ENCODE measurements around the gene ISCA2.
"Not testable (repeated sequence)": the region's sequence is repeated elsewhere in the genome, so short reads cannot be mapped to it uniquely, and the experiment has no call there.

ISCA2 gene

GRCh38 chr14:74531006-74531405 lies 37.4 kb downstream of the ISCA2 start:
- no peak for DNase-seq

- no peak for DNase-seq
Measured at GRCh38 chr14:74531467-74531866, 37.9 kb downstream of the ISCA2 start.

- DNase-seq = no peak
Measured at GRCh38 chr14:74532246-74532645, 38.7 kb downstream of the ISCA2 start.

- DNase-seq = no peak
Measured at GRCh38 chr14:74533576-74533975, 40.0 kb downstream of the ISCA2 start.

GRCh38 chr14:74535756-74536325 lies 42.3 kb downstream of the ISCA2 start:
- DNase-seq = no peak

DNA sequence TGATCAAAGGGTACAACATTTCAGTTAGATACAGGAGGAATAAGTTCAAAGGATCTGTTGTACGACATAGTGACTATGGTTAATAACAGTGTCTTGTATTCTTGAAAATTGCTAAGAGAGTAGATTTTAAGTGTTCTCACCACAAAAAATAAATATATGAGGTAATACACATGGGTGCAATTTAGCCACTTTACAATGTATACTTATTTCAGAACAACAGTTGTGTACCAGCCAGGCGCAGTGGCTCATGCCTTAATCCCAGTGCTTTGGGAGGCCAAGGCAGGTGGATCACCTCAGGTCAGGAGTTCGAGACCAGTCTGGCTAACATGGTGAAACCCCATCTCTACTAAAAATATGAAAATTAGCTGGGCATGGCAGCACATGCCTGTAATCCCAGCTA lies 42.8 kb downstream of the ISCA2 start:
- DNase-seq = not testable (repeated sequence)

- no peak for DNase-seq
Measured at GRCh38 chr14:74538411-74539391, 45.1 kb downstream of the ISCA2 start.

GRCh38 chr14:74539503-74539902 lies 45.9 kb downstream of the ISCA2 start:
- DNase-seq = no peak

DNA sequence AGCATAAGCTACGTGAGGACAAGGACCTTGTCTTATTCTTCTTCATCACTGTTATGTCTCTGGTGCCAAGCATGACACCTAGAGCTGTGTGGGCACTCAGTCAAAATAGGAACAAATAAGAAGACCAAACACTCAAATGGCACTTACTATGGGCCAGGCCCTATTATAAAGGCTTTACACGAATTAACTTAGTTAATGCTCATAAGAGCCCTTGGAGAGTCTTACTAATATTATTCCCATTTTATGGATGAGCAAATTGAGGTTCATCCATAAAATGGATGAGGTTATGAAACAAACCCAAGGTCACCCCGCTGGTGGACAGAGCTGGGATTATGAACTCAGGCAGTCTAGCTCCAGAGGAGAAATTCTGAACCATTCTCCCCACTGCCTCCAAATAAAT lies 47.7 kb downstream of the ISCA2 start:
- no peak for DNase-seq

GRCh38 chr14:74542056-74542685 lies 48.6 kb downstream of the ISCA2 start:
- no peak for DNase-seq

DNA sequence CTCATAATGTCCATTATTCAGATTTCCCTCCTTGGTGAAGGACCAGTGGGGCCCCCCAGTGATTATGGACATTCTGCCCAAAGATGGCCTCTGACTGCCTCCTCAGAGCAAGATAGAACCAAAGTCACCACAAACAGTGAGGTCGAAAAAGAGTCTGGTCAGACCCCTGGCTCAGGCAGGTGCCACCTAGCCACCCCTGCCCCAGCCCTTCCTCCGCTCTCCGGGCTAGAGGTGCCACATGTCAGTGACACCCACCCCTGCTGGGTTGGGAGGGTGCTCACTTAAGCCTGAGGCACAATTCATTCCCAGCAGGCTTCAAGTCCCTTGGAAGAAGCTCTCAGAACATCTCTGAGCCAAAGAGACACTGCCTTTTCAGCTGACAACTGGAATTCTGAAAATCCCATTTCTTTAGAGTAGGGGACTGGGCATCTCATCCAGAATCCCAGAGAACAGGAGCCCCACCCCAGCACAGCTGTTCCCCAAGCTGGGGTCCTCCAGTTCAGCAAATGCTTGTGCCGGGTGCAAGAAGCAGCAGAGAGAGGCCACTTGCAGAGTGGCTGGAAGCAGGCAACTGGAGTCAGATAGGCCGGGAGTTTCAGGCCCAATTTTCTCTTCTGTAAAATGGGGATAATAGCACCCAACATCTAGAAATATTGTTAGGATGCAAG lies 50.3 kb downstream of the ISCA2 start:
- no peak for DNase-seq

DNA sequence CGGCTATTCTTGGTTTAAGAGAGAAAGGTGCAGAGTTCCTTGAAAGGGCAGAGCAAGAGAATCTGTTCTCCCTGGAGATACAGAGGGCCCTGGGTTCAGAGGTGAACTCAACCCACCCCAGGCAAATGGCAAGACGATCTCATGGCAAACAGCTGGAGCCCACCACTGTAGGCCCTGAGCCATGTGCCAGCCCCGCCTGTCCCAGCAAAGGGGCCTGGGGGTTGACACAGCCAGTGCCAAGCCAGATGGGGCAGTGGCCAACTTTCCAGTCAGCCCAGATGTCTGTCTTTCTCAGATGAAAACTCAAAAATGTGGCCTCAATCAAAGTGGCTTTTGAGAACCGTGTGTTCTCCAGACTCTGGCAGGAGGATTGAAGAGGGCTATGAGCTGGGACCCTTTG lies 51.8 kb downstream of the ISCA2 start:
- no peak for DNase-seq

DNA sequence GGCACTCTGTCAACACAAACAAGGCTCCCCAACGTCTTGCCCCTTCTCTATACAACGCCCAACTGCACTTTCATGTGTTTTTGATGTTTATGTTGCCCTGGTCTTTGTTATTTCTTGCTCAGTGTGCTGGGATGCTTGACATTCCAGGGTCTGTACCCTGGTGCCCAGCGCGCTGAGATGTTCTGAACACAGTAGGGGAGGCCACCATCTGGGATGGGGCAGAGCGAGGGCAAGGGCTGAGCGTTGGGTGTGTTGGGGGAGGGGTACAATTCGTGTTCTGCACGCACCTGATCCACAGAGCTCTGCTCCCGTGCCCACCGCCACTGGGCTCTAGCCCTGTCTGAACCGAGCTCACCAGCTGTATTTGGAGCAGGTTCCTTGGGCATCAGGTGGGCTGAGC lies 52.9 kb downstream of the ISCA2 start:
- no peak for DNase-seq

All from activated CD8-positive, alpha-beta memory T cell treated with anti-CD3 and anti-CD28 coated beads, Interleukin-2, amount 50 U/mL, for 48 hours (primary cell).